SK-N-MC (cell line): ENCODE data around the gene AOPEP.

ENCODE experiments used
- DNase-seq: peaks from one replicate; pipeline ENCODE4 v3.0.0-alpha.2; 2011; ENCODE audit warnings: low read depth, low spot score
- H3K27ac ChIP-seq: fragments of 200-600 bp; sonication (generic); 2 replicates; pipeline ENCODE4 v1.5.1; 2016; ENCODE audit warnings: mixed run types
- H3K36me3 ChIP-seq: fragments of 200-600 bp; sonication (generic); 2 replicates; pipeline ENCODE4 v1.6.1; 2017; ENCODE audit warnings: antibody characterized with exemption, low read length, mixed read lengths; ENCODE audit not compliant: insufficient read depth
- H3K4me3 ChIP-seq: fragments of 200-600 bp; sonication (generic); 2 replicates; pipeline ENCODE4 v1.5.1; 2016
- H3K9ac ChIP-seq: fragments of 200-600 bp; sonication (generic); 2 replicates; pipeline ENCODE4 v1.8.0; 2017; ENCODE audit warnings: mixed run types, mixed read lengths; ENCODE audit not compliant: insufficient read length
- H3K9me3 ChIP-seq: fragments of 200-600 bp; sonication (generic); 2 replicates; pipeline ENCODE4 v1.6.1; 2017; ENCODE audit warnings: low read depth, mild to moderate bottlenecking, antibody characterized with exemption, low read length, moderate library complexity, mixed read lengths
- EZH2 ChIP-seq: fragments of 200-600 bp; sonication (generic); IDR thresholded peaks from one replicate; pipeline ENCODE4 v1.6.1; 2017; ENCODE audit warnings: antibody characterized with exemption
- FOXP2 ChIP-seq: optimal IDR thresholded peaks from 2 replicates; pipeline ENCODE3; 2011; ENCODE audit warnings: mild to moderate bottlenecking, moderate library complexity; ENCODE audit not compliant: insufficient read depth; ENCODE audit errors: extremely low read length, control extremely low read depth
- POLR2AphosphoS5 ChIP-seq: IDR thresholded peaks from 2 replicates; pipeline ENCODE4 v1.6.1; 2012; ENCODE audit warnings: mild to moderate bottlenecking, low read depth, low read length, borderline replicate concordance

AOPEP gene

DNA sequence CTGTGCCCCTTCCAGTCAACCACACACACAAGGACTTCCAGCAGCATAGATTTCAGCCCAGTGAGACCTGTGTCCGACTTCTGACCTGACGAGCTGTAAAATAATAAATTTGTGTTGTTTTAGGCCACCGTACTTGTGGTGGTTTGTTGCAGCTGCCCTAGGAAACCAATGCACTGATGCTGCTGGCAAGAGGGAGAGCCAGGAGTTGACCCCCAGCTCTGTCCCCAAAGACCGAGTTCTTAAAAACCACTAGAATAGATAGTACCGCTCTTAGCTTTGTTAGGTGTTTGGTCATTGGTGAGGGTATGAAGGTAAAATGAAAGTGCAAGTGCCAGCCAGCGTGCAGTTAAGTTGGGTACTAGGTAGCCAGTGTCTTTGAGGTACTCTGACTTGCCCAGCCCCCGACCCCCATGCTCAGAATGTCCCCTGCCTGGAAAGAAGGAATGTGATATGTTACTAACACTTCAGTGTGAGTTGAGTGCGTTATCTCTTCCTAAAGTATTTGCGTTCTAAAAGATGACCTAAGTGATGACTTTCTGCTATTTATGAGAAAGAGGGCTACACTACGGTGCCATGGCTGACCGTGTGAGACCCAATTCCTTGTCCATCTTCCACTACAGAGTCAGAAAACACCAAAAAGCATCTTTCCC is 185.6 kb downstream of the AOPEP start:
- TF ChIP-seq EZH2 (no peak), FOXP2 (no peak), POLR2AphosphoS5 (no peak)
- DNase-seq: no peak
- Histone ChIP-seq H3K36me3 (no peaks in the 10 kb centered on the region), H3K27ac (no peak overlapping the region), H3K9me3 (no peaks in the 10 kb centered on the region), H3K4me3 (no peak overlapping the region), H3K9ac (no peak overlapping the region)

DNA sequence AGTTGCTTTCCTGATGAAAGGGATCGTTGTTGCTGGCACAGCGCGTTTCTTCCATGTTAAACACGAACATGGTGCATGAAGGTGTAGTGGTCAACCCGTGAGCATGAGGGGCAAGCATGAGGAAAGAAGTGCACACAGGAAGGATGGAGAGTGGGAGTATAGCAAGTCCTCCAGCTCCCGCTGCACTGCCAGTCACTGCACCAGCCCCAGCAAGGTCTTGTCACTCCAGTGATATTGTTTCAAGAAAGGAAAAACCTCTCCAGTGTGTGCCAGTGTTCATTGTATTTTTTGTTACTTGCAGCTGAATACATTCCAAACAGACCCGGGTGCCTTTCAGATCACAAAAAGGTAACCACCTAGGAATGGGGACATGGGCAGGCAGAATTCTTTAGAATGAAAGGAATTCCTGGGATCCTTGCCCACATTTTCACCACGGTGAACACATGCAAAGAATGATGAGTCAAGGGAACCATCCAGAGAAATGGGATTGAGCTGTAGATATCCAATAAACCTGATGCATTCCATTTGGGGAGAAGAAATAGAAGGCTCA is 186.3 kb downstream of the AOPEP start:
- Histone ChIP-seq H3K9me3 (no peaks in the 10 kb centered on the region), H3K4me3 (no peak overlapping the region), H3K36me3 (no peaks in the 10 kb centered on the region), H3K27ac (no peak overlapping the region), H3K9ac (no peak overlapping the region)
- no peak for DNase-seq
- TF ChIP-seq FOXP2 (no peak), EZH2 (no peak), POLR2AphosphoS5 (no peak)

- Histone ChIP-seq H3K4me3 (no peak overlapping the region), H3K9me3 (no peaks in the 10 kb centered on the region), H3K27ac (no peak overlapping the region), H3K9ac (no peak overlapping the region), H3K36me3 (no peaks in the 10 kb centered on the region)
- no peak for TF ChIP-seq POLR2AphosphoS5
- no peak for DNase-seq
These were observed 187.1 kb downstream of the AOPEP start for GRCh38 chr9:94913550-94913949.

DNA sequence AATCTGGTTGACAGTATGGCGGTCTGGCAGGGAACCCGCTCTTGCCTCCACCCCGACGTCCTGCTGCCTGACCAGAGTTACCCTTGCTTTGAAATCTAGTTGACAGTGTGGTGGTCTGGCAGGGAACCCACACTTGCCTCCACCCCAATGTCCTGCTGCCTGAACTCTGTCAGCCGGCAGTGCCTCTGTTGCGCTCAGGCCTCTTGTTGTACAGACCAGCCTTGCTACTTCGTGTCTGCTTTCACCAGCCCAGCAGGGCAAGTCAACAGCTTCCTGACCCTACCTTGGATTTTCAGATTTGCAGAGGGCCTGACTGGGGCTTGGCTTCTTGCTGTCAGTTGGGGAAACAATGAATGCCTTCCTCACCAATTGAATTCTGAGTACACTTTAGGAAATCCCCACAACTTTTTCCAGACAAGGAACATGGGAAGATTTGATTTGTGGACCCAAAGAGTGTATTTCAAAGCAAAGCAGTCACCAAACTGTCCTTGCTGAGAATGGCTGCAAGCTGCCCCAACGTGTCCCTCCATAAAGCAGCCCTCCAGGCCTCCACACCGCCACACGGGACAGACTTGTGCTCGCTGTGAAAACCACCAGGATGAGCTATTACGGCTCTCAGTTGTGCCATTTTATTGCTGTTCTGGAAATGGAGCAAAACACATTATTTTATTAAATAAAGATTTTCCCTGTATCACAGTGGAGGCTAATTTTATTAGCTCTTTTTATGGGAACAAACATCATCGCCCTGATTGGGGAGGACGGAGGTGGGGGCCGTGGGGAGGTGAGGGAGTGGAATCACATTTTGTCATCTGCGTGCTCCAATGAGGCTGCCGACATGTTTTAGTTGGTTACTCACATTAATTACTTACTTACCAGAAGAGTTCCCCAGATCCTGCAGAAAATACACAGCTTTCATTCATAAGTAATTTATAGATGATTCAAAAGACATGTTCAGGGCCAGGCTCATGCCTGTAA is 189.3 kb downstream of the AOPEP start:
- H3K36me3 ChIP-seq: no peaks in the 10 kb centered on the region
- H3K9me3 ChIP-seq: no peaks in the 10 kb centered on the region
- H3K4me3 ChIP-seq: no peak overlapping the region
- TF ChIP-seq FOXP2 (no peak), POLR2AphosphoS5 (no peak), EZH2 (no peak)
- no peak for DNase-seq
- H3K9ac ChIP-seq: no peak overlapping the region
- H3K27ac ChIP-seq: no peak overlapping the region

GRCh38 chr9:94916956-94917355 is 190.5 kb downstream of the AOPEP start:
- Histone ChIP-seq H3K36me3 (no peaks in the 10 kb centered on the region), H3K9ac (no peak overlapping the region), H3K4me3 (no peak overlapping the region), H3K27ac (no peak overlapping the region), H3K9me3 (no peaks in the 10 kb centered on the region)
- no peak for DNase-seq
- TF ChIP-seq EZH2 (no peak), FOXP2 (no peak), POLR2AphosphoS5 (no peak)

- no peak for DNase-seq
- Histone ChIP-seq H3K9ac (no peak overlapping the region), H3K4me3 (no peak overlapping the region), H3K36me3 (no peaks in the 10 kb centered on the region), H3K27ac (no peak overlapping the region), H3K9me3 (no peaks in the 10 kb centered on the region)
- TF ChIP-seq POLR2AphosphoS5 (no peak), FOXP2 (no peak), EZH2 (no peak)
These were observed 191.7 kb downstream of the AOPEP start for GRCh38 chr9:94918038-94918753.

GRCh38 chr9:94919376-94920098 is 193.0 kb downstream of the AOPEP start:
- DNase-seq: no peak
- H3K9me3 ChIP-seq: no peaks in the 10 kb centered on the region
- H3K36me3 ChIP-seq: no peaks in the 10 kb centered on the region
- H3K4me3 ChIP-seq: no peak overlapping the region
- no peak overlapping the region for H3K9ac ChIP-seq
- TF ChIP-seq FOXP2: no peak
- no peak for TF ChIP-seq POLR2AphosphoS5
- TF ChIP-seq EZH2: no peak
- no peak overlapping the region for H3K27ac ChIP-seq
